MCF 10A (cell line): ENCODE measurements around the gene GSTP1. TPM values are rescaled to one million over a fixed set of nuclear protein-coding genes. Genes with fewer than 3 reads are reported as not detected.
"Not testable (repeated sequence)": the region's sequence is repeated elsewhere in the genome, so short reads cannot be mapped to it uniquely, and the experiment has no call there.

ENCODE experiments used
- BruUV-seq: library from RNA; stranded (reverse); fragments of 400-500 nt; replicated peaks from 2 replicates; lab custom pipeline; 2021; lab: Mats Ljungman, UMichigan
- CTCF ChIA-PET: fragments of 300-600 bp; sonication (Branson Sonifier 250); formaldehyde crosslinking; extraction: SDS; loops from one replicate; lab custom pipeline; 2021; ENCODE audit warnings: antibody characterized with exemption, inconsistent platforms; lab: Yijun Ruan, JAX
- POLR2A ChIA-PET: fragments of 300-600, 350-650 bp; sonication (Branson Sonifier 250); formaldehyde crosslinking; extraction: SDS; loops from one replicate; lab custom pipeline; 2020; ENCODE audit warnings: antibody characterized with exemption, inconsistent platforms; lab: Yijun Ruan, JAX
- DNase-seq: peaks from one replicate; pipeline ENCODE4 v3.0.0-alpha.2; 2018; ENCODE audit not compliant: unreplicated experiment
- H3K27ac Mint-ChIP-seq: one replicate; pipeline ENCODE4 v1.8.0; 2022; ENCODE audit warnings: mild to moderate bottlenecking, low read depth, mixed read lengths; ENCODE audit not compliant: unreplicated experiment
- H3K27me3 Mint-ChIP-seq: one replicate; pipeline ENCODE4 v1.8.0; 2022; ENCODE audit warnings: mixed read lengths; ENCODE audit not compliant: insufficient read depth, unreplicated experiment
- H3K36me3 Mint-ChIP-seq: one replicate; pipeline ENCODE4 v1.8.0; 2022; ENCODE audit warnings: mild to moderate bottlenecking, moderate library complexity, mixed read lengths; ENCODE audit not compliant: insufficient read depth, unreplicated experiment
- H3K4me1 Mint-ChIP-seq: one replicate; pipeline ENCODE4 v1.8.0; 2022; ENCODE audit warnings: mixed read lengths; ENCODE audit not compliant: insufficient read depth, unreplicated experiment
- H3K4me3 Mint-ChIP-seq: one replicate; pipeline ENCODE4 v1.8.0; 2022; ENCODE audit warnings: mild to moderate bottlenecking, moderate library complexity, mixed read lengths; ENCODE audit not compliant: unreplicated experiment
- H3K9me3 Mint-ChIP-seq: one replicate; pipeline ENCODE4 v1.8.0; 2022; ENCODE audit warnings: mixed read lengths; ENCODE audit not compliant: unreplicated experiment
- intact Hi-C: fragments of 100-400 bp; cut with micrococcal nuclease; formaldehyde crosslinking; loops from 2 replicates; pipeline ENCODE4 v1.14.1; 2022
- total RNA-seq: library from RNA; stranded (reverse); gene quantifications from 2 replicates; pipeline ENCODE4 v1.2.3, GENCODE V29; 2022
- TF ChIP-seq, protein P1 (sequence below): fragments of 200-600 bp; IDR thresholded peaks from one replicate; pipeline ENCODE4 v1.8.0; 2022; ENCODE audit warnings: antibody characterized with exemption, mild to moderate bottlenecking; ENCODE audit not compliant: unreplicated experiment

Gene GSTP1
- total RNA-seq, 1 experiment from 2014 or later, result 1,641 TPM

DNA sequence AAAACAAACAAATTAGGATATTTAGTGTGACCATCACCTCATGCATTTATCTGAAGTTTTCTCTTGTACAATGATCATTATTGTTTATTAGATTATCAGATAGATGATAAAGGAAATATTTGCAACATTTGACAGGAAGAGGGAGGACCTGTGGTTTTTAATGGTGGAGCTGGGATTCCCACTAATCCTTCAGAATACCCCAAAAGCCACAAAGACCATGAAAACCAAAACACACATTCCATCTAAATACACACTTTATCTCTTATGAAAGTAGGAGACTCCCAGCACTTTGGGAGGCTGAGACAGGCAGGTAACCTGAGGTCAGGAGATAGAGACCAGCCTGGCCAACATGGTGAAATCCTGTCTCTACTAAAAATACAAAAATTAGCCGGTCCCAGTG is 15.5 kb downstream of the GSTP1 start:
- no peak overlapping the region for H3K27ac Mint-ChIP-seq
- TF ChIP-seq, protein P1, sequence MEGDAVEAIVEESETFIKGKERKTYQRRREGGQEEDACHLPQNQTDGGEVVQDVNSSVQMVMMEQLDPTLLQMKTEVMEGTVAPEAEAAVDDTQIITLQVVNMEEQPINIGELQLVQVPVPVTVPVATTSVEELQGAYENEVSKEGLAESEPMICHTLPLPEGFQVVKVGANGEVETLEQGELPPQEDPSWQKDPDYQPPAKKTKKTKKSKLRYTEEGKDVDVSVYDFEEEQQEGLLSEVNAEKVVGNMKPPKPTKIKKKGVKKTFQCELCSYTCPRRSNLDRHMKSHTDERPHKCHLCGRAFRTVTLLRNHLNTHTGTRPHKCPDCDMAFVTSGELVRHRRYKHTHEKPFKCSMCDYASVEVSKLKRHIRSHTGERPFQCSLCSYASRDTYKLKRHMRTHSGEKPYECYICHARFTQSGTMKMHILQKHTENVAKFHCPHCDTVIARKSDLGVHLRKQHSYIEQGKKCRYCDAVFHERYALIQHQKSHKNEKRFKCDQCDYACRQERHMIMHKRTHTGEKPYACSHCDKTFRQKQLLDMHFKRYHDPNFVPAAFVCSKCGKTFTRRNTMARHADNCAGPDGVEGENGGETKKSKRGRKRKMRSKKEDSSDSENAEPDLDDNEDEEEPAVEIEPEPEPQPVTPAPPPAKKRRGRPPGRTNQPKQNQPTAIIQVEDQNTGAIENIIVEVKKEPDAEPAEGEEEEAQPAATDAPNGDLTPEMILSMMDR, result no peak
- no peaks in the 10 kb centered on the region for H3K4me1 Mint-ChIP-seq
- H3K9me3 Mint-ChIP-seq, result no peaks in the 10 kb centered on the region
- peaks cover 16% of the 10 kb centered on the region for H3K27me3 Mint-ChIP-seq
- no TSS peak for BruUV-seq
- H3K36me3 Mint-ChIP-seq, result no peaks in the 10 kb centered on the region
- POLR2A ChIA-PET, result interaction anchor here (5.0 kb wide), 1 partner anchor 16 kb away, joined by 25 read pairs; the partner anchor contains the start of gene GSTP1
- H3K4me3 Mint-ChIP-seq, result no peak overlapping the region
- no peak for DNase-seq
- CTCF ChIA-PET, result interaction anchor here (0.6 to 0.7 kb wide), 2 partner anchors 35 to 54 kb away, joined by 3 to 4 read pairs; no protein-coding TSS in a partner anchor
- intact Hi-C loops, result no loop called here

DNA sequence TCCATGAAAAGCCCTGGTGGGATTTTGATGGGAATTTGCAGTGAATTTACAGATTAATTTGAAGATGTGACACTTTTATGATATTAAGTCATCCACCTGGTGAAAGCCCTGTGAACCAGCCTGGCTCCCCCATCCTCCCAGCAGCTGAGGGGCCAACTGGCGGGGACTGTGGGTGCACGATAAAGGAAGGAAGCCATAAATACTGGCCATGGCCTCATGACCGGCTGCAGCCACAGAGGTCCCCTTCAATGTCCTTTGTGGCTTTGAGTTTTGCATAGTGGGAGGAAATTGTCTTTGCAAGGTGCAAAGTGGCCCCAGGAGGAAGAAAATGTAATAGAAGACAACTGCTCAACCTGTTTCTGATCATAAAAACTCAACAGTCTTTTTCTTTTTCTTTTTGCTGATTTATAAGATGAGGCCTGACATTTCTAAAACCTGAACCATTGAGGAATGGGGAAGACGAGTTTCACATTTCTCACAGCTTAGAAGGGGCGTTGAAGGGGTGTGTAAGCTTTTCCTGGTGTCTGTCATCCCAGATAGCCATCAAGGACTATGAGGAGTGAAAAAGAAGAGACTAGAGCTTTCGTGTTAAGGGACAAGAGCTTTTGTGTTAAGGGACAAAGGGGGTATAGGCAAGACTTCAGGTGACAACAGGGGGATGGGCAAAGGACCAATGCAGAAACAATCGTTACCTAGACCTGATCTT is 16.9 kb downstream of the GSTP1 start:
- H3K27ac Mint-ChIP-seq, result no peak overlapping the region
- CTCF ChIA-PET, result no interaction called here
- no TSS peak for BruUV-seq
- TF ChIP-seq, protein P1, result no peak
- H3K4me3 Mint-ChIP-seq, result no peak overlapping the region
- DNase-seq, result no peak
- H3K4me1 Mint-ChIP-seq, result no peaks in the 10 kb centered on the region
- no peaks in the 10 kb centered on the region for H3K36me3 Mint-ChIP-seq
- H3K9me3 Mint-ChIP-seq, result no peaks in the 10 kb centered on the region
- intact Hi-C loops, result no loop called here
- POLR2A ChIA-PET, result interaction anchor here (0.6 to 5.0 kb wide), 3 partner anchors 10 to 17 kb away, joined by 3 to 25 read pairs (median 5); partner anchors contain the start of gene GSTP1
- peaks cover 16% of the 10 kb centered on the region for H3K27me3 Mint-ChIP-seq

DNA sequence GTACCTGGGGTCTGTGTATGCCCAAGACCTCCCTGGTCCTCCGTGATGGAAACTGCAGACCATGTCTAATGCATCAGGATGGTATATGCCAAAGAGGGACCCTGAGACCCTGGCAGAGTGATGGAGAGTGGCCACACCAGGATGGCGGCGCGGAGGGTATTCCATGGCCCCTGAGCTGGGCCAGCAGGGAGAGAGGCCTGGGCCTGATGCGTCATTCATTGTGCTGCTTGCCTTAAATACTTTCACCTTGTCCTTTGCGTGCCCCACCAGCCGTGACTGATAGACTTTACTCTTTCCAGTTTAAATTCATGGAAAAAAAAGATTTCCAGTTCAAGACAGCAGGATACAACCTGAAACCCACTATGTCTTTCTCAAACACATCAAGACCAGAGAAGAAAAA is 17.5 kb downstream of the GSTP1 start:
- TF ChIP-seq, protein P1, result no peak
- Mint-ChIP-seq H3K4me1 (no peaks in the 10 kb centered on the region), H3K9me3 (no peaks in the 10 kb centered on the region), H3K36me3 (no peaks in the 10 kb centered on the region), H3K4me3 (no peak overlapping the region), H3K27me3 (peaks cover 16% of the 10 kb centered on the region), H3K27ac (no peak overlapping the region)
- POLR2A ChIA-PET, result interaction anchor here (0.6 to 5.0 kb wide), 3 partner anchors 9 to 17 kb away, joined by 3 to 25 read pairs (median 5); partner anchors contain the start of gene GSTP1
- DNase-seq, result no peak
- intact Hi-C loops, result no loop called here
- no TSS peak for BruUV-seq
- CTCF ChIA-PET, result interaction anchor here (0.7 kb wide), 1 partner anchor 19 kb away, joined by 3 read pairs; no protein-coding TSS in a partner anchor

DNA sequence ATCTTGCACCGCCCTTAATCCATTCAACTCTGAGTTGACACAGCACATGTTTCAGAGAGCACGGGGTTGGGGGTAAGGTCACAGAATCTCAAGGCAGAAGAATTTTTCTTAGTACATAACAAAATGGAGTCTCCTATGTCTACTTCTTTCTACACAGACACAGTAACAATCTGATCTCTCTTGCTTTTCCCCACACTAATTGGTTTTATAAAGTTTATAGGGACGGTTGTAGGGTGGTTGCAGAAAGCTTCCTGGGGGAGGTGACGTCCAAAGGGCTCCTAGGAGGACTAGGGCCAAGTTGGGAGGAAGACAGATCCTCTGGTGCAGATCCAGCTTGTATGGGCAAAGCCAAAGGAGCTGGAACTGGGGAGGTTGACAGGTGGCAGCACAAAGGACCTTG is 20.5 kb downstream of the GSTP1 start:
- H3K4me3 Mint-ChIP-seq, H3K4me1 Mint-ChIP-seq, H3K27ac Mint-ChIP-seq, DNase-seq, CTCF ChIA-PET, H3K36me3 Mint-ChIP-seq, H3K9me3 Mint-ChIP-seq, intact Hi-C loops, BruUV-seq: not testable (repeated sequence)
- POLR2A ChIA-PET, result interaction anchor here (0.5 to 2.7 kb wide), 3 partner anchors 12 to 1445 kb away, joined by 3 to 12 read pairs (median 4); partner anchors contain the start of genes GSTP1 and TPCN2
- H3K27me3 Mint-ChIP-seq, result peaks cover 16% of the 10 kb centered on the region
